GM21447 (cell line): ENCODE measurements around the gene UTP18.
"Not testable (repeated sequence)": the region's sequence is repeated elsewhere in the genome, so short reads cannot be mapped to it uniquely, and the experiment has no call there.

Experiments
- ATAC-seq: cut with Tn5 transposase; IDR thresholded peaks from one replicate; pipeline ENCODE4 v1.9.1; 2021; ENCODE audit not compliant: unreplicated experiment

Gene UTP18

DNA sequence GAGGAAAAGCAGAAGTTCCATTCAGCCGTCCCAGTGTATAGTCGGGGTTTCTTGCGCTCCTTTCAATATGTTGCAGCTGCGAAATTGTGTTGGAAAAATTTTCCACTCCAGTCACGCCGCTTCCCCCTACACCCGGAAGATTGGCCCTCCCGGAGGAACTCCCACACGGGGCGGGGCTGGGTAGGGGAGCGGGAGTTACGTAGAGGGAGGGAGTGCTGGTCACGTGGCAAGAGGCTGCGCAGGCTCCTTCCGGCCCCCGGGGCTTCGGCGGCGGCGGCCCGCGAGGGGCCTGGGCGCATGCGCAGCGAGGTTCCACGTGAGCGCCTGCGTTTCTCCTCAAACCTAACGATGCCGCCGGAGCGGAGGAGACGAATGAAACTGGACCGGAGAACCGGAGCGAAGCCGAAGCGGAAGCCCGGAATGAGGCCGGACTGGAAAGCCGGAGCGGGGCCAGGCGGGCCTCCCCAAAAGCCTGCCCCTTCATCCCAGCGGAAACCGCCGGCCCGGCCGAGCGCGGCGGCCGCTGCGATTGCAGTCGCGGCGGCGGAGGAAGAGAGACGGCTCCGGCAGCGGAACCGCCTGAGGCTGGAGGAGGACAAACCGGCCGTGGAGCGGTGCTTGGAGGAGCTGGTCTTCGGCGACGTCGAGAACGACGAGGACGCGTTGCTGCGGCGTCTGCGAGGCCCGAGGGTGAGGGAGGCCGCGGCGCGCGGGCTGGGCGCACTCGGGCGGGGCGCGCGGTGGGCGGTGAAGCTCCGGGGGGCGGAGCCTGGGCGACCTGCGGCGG is at the start of gene UTP18:
Gene UTP18, plus strand, starts transcription at position 310 of the 787 bp plus-strand sequence. Its CDS starts 39 bp downstream, at position 349.
- ATAC-seq: peak; percentile 77

DNA sequence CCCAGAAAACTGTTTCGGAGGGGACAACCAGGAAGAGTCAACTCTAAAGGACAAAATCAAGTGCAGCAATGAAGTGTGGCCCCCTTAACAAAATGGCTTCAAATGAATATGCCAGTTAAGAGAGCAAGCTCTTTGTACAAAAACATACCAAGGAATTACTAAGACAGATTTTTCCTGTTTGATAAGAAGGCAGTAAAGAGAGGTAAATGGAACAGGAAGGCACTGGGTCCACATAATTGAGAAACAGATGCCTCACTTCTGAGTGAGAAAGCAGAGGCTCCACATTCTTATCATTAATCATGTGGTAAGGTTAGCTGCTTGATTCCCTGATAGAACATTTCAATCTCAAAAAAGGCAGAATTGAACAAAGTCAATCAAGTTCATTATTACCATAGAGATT is 45.4 kb upstream of the UTP18 start:
- ATAC-seq: no peak

- ATAC-seq: no peak
Observed at GRCh38 chr17:51217946-51218345, 42.4 kb upstream of the UTP18 start.

DNA sequence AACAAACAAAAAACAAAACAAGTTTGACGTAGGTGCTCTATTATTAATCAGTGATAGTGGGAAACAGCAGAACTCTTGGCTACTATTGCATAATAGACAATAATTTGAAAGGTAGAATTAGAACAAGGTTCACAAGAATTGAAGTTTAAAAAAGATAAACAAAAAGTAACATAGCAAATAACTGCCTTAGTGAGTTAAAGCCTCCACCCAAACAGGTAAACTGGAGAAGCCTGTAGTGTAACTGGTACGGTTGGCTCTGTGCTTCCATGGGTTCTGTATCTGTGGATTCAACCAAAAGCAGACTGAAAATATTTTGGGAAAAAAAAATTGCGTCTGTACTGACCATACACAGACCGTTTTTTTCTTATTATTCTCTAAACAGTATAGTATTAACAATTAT is 39.0 kb upstream of the UTP18 start:
- ATAC-seq: no peak

DNA sequence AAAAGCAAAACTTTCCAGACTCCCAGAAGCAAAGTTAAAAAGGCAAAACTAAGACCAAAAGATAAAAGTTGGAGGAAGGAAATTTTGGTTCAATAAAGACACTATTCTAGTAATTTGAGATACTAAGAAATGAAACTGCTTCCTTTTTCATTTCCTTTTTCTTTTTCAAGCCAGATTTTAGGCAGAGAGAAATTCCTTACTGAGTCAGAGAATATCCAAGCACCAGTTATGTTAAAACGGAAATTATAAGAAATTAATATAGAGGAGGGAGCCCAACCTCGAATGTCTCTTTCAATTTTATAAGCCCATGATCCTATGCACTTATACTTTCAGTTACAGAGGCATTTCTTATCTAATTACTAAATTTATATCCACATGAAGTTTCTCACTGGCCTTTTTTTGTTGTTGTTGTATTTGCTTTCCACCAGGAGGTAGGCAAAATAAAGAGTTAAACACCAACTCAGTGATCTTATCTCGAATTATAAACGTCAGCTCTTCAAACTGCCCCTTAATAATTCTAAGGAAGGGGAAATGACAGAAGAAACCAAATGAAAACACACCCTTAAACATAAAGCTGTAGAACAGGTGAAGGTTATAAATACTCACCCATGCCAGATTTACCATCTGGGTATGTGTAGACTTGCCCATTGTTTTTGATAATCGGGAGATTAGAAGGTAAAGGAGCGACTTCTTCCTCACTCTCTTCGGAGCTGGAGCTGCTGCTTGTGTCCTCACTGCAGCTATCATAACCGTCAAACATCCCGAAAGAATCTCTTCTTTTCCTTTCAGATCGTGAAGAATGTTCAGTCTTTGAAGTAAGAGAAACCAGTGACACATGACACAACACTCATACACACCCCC is 35.7 kb upstream of the UTP18 start:
- ATAC-seq: no peak

GRCh38 chr17:51225523-51225922 is 34.8 kb upstream of the UTP18 start:
- ATAC-seq: not testable (repeated sequence)

DNA sequence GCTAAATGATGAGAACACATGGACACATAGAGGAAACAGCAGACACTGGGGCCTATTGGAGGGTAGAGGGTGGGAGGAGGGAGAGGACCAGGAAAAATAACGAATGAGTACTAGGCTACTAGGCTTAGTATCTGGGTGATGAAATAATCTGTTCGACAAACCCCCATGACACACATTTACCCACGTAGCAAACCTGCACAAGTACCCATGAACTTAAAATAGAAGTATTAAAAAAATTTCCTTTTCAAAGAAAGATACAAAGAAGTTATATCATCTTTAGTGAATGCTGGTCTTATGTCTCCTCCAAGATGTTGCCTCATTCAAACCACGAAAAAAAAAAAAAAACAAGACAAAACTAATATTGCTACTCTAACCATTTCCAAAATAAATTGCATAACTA is 32.2 kb upstream of the UTP18 start:
- no peak for ATAC-seq

DNA sequence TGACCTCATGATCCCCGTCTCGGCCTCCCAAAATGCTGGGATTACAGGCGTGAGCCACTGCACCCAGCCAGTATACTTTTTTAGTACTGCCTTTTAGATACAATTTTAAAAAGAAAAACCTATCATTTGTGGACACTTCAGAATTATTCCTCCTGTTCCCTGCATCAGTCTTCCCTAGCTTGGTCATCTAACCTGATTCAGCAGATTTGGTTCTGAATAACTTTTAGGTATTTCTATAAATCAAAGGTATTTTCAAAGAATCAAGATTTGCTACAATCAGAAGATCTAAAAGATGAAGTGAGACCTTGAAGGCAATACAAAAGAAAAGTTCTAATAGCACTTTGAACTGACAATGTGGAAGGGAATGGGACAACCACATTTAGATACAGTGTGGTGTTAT is 30.5 kb upstream of the UTP18 start:
- ATAC-seq: no peak

DNA sequence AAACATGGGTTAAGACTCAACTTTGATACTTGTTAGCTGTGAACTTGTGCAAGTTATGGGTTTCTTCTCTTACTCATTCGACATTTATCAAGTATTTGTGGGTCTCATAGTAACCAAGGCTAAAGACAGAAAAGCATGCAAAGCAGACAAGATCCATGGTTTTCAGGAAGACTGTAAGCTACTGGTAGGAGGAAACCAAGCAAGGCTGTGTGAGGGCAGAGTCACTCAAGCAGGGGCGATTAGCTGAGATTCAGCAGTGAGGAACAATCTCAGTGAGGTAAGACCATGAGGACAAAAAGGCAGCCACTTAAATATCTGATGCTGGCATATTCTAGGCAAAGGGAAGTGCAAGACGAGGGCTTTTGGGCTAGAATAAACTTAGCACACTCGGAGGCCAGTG is 30.0 kb upstream of the UTP18 start:
- no peak for ATAC-seq

DNA sequence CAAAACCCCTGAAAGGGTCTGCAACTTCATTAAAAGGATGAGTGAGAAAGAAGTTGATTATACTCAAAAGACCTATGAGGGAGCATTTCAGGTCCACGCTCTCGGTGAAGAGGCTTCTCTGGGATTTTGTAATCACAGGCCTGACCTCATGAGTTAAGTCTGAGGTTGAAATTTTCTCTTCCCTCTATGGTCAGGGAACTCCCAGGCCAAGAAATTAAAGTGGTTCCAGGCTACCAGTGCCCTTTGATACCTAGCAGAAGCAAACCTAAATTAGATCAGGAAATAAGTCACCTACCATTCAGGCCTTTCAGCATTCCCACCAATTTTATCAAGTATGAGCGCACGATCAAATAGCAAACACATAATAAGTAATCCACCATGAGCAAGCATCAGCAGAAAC is 28.3 kb upstream of the UTP18 start:
- no peak for ATAC-seq

DNA sequence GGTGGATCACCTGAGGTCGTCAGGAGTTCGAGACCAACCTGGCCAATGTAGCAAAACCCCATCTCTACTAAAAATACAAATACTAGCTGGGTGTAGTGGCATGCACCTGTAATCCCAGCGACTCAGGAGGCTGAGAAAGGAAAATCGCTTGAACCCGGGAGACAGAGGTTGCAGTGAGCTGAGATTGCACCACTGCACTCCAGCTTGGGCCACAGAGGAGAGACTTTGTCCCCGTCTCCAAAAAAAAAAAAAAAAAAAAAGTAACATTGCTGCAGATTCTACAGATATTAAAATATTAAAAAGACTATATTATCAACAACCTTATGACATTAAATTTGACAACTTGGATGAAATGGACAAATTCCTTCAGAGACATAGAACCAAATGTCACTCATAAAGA is 26.2 kb upstream of the UTP18 start:
- no peak for ATAC-seq

DNA sequence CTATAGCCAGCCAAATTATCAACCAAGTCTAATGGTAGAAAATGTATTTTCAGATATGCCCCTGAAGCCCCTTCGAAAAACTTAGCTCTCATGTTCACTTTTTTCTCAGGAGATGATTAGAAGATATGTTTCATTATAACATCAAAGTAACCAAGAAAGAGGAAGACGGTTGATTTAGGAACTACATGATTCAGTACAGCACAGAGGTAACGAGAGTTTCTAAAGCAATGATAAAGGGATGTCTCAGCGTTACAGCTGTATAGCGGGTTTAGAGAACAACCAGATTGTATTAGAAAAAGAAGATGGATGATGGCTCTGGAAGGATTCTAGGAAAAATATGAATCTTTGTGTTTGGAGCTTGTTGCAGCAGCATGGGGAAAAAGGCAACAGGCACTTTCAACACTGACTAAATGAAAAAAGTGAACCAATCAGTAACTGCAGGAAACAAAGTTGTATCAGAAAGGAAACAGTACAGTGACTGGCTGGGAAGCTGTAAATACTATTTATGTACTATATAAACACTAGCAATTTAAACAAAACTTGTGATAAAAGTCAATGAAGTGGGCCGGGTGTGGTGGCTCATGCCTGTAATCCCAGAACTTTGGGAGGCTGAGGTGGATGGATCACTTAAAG is 22.0 kb upstream of the UTP18 start:
- ATAC-seq: peak; percentile 82

DNA sequence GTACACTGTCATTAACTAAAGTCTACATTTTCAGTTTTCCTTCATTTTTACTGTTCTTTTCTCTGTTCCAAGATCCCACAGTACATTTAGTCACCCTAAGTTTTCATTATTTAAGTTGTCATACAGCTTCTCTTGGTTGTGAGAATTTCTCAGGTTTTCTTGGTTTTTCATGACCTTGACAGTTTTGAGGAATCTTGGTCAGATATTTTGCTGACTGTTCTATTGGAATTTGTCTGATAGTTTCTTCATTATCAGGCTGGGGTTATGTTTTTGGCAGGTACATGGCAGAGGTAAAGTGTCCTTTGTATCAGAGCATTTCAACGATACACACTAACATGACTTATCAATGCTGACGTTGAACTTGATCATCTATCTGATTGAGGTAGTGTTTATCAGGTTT is 20.1 kb upstream of the UTP18 start:
- no peak for ATAC-seq

GRCh38 chr17:51244041-51244440 is 16.3 kb upstream of the UTP18 start:
- ATAC-seq: no peak

DNA sequence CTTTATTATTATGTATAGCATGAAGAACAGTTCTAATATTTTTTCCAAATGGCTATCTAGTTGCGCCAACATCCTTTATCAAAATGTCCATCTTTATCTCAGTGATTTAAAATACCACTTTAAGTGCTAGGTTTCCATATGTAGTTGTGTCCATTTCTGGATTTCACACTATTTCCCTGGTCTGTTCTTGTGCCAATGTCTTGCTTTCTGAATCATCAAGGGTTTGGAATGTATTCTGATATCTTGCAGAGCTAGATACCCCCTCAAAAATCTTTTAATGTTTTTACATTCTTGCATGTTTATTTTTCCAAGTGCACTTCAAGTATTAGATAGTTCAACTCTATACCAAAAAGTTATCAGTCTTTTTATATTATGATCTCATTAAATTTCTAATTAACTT is 14.8 kb upstream of the UTP18 start:
- no peak for ATAC-seq

- no peak for ATAC-seq
Observed at GRCh38 chr17:51250314-51250840, 10.0 kb upstream of the UTP18 start.

DNA sequence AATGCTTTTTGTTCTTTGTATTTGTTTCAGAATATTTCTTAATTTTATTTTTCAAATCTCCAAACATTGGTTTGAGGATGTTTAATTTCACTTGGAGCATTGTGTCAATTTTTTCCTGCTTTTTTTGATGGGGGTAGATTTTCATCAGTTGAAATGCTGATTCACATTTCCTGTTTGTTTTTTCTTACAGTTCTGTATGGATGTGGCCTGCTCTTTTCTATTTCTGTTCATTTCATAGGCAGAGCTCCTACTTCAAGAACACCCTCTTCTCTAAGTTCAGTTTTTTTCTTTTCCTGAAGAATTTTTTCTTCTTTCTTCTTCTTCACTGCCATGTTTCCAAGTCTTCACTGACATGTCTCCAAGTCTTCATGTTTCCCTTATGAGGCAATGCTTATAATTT is 9.3 kb upstream of the UTP18 start:
- ATAC-seq: no peak

- ATAC-seq: no peak
Observed at GRCh38 chr17:51255673-51256072, 4.7 kb upstream of the UTP18 start.

- no peak for ATAC-seq
Observed at GRCh38 chr17:51256101-51256500, 4.2 kb upstream of the UTP18 start.

DNA sequence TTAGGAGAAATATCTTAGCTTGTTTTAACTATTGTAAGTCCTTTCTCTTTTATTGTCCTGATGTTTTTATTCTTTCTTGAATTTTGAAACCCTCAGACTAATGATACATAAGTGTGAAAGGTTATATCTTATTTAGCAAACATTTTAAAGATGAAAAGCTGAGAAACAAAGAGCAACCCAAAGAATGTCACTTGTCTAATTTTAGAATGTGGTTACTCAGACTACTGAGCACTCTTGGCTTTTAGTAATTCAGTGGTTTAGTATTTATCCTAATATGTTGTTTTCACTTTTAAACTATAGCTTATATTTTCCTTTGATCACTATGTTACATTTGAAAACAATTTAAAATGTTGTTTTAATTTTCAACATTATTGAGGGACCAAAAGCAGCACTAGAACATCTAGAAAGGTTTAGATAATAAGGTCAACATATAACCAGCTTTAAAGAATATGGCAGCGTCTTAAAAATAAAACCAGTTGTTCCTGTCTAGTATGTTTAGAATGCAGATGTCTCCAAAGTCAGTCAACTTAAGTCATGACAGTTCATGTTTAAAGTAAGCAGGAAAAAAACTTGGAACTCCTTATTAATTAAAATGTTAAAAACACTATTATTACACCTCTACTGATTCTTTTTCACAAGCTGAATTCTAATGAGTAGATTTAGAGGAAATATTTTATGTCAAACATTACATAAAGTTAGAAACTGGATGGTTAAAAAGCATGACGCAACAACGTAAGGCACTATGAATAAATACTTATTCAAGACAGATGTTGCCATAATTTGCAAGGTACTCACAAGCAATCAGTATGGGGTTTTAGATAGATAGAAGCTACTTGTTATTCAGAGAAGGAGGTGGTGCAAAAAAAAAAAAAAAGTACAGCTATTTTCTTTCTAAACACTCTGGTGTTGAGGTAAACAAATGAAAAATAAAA is 2.9 kb upstream of the UTP18 start:
- ATAC-seq: no peak
